Measurements from ENCODE around the gene NPTX1.

Gene NPTX1

GRCh38 chr17:80430446-80431245 lies 45.8 kb downstream of the NPTX1 start:
- H3K4me3 ChIP-seq: no peak overlapping the region
- H3K27ac ChIP-seq: no peak overlapping the region
- TF ChIP-seq, protein P1, sequence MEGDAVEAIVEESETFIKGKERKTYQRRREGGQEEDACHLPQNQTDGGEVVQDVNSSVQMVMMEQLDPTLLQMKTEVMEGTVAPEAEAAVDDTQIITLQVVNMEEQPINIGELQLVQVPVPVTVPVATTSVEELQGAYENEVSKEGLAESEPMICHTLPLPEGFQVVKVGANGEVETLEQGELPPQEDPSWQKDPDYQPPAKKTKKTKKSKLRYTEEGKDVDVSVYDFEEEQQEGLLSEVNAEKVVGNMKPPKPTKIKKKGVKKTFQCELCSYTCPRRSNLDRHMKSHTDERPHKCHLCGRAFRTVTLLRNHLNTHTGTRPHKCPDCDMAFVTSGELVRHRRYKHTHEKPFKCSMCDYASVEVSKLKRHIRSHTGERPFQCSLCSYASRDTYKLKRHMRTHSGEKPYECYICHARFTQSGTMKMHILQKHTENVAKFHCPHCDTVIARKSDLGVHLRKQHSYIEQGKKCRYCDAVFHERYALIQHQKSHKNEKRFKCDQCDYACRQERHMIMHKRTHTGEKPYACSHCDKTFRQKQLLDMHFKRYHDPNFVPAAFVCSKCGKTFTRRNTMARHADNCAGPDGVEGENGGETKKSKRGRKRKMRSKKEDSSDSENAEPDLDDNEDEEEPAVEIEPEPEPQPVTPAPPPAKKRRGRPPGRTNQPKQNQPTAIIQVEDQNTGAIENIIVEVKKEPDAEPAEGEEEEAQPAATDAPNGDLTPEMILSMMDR (IDR thresholded peaks at IDR 0.05): no peak
- no peak for DNase-seq (ENCODE audit: low spot score)

GRCh38 chr17:80429356-80430275 lies 46.8 kb downstream of the NPTX1 start:
- TF ChIP-seq, protein P1 (IDR thresholded peaks at IDR 0.05): no peak
- Histone ChIP-seq H3K4me3 (no peak overlapping the region), H3K27ac (no peak overlapping the region)
- no peak for DNase-seq (ENCODE audit: low spot score)

DNA sequence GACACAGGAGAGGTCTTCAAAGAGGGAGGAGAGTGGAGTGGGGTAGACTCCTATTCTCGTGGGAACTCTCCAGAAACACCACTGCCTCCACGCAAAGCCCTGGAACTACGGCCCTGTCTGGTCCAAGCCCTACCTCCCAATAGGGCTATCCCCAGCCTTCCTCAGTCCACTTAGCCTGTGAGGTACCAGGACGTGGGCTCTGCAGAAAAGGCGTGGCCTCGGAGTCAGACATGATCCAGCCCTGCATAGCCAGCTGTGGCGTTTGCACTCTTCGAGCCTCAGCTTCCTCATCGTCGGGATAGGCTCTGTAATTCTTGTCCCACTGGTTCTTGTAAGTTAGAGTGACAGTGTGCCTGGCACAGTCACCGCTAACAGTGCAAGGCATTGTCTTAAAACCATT lies 47.6 kb downstream of the NPTX1 start:
- DNase-seq (ENCODE audit: low spot score): no peak
- H3K4me3 ChIP-seq: no peak overlapping the region
- TF ChIP-seq, protein P1 (IDR thresholded peaks at IDR 0.05): no peak
- no peak overlapping the region for H3K27ac ChIP-seq

DNA sequence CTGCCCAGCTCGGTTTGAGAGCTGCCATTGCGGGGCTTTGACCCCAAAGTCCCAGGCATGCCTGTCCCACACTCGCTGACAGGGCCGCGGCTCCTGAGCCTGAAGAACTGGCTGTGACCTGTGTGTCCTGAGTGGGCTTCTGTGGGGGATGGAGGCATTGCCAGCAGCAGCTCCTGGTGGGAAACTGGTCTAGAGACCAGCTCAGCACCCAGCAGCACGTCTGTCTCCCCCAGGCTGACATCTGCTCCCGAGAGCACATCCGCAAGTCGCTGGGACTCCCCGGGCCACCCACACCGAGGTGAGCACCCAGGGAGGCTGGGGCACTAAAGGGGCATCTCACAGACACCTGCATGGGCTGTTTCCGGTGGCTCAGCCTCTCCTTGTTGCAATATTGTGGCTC lies 48.0 kb downstream of the NPTX1 start:
- no peak overlapping the region for H3K4me3 ChIP-seq
- H3K27ac ChIP-seq: no peak overlapping the region
- TF ChIP-seq, protein P1 (IDR thresholded peaks at IDR 0.05): no peak
- DNase-seq (ENCODE audit: low spot score): no peak

DNA sequence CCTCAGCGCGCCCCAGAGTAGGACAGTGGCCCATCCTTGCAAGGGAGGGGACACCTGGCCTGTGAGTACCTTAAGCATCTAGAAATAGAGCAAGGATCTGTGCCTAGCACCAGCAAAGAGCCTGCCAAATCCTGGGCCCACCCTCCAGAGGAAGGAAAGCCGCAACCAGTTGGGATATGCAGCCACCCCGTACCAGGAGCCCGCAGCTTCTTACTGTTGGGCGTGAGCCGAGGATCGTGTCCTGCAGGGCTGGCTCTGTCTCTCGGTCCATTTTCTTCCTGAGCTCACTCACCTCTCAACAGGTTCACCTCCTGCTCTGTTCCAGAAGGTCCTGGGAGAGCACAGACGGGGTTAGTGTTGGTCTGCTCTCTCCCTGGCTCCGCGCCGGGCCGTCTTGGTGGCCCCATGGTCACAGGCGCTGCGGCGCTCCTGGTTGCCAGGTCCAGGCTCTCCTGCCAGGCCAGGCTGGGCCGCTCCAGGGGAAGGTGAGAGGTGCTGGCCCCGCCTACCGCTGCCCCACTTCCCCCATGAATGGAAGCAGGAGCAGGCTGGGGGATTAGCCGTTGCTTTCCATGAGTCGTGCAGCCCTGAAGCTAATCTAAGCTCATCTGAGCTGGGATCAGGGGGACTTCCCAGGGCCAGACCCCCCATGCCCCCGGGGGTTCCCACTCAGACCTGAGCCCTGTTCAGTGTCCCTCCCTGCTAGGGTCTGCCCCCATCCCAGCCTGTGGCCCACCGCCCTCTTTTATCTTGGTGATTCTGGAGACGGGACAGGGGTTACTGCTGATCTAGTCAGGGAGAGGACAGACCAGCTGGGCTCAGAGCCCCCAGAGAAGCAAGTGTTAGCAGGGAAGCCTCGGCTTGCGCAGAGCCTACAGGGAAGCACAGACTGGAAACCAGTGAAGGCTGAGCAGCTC lies 48.8 kb downstream of the NPTX1 start:
- DNase-seq (ENCODE audit: low spot score): no peak
- H3K4me3 ChIP-seq: no peak overlapping the region
- TF ChIP-seq, protein P1 (IDR thresholded peaks at IDR 0.05): no peak
- no peak overlapping the region for H3K27ac ChIP-seq

- H3K27ac ChIP-seq: no peak overlapping the region
- TF ChIP-seq, protein P1 (IDR thresholded peaks at IDR 0.05): peak; percentile 95
- no peak overlapping the region for H3K4me3 ChIP-seq
- DNase-seq (ENCODE audit: low spot score): no peak
Measured at GRCh38 chr17:80426671-80427326, 49.6 kb downstream of the NPTX1 start.

All from coronary artery (tissue), 2 donors.